ENCODE results near the gene DOHH. TPM values are rescaled to one million over a fixed set of nuclear protein-coding genes. Genes with fewer than 3 reads are reported as not detected.

The DOHH gene
- total RNA-seq, 1 donor from 2014 or later, result 14.5 TPM

GRCh38 chr19:3535981-3536380 lies 35.5 kb upstream of the DOHH start:
- Histone ChIP-seq H3K9me3 (ENCODE audit: insufficient read depth, low read depth, low read length) (no peaks in the 10 kb centered on the region), H3K9ac (ENCODE audit: low read length) (no peak overlapping the region), H2AFZ (ENCODE audit: low read depth, low read length) (no peak overlapping the region), H3K36me3 (ENCODE audit: insufficient read depth, low read length) (peaks cover 6% of the 10 kb centered on the region), H3K4me3 (ENCODE audit: insufficient read depth, low read depth, low read length) (no peak overlapping the region), H3K4me2 (ENCODE audit: low read length) (no peak overlapping the region), H4K20me1 (ENCODE audit: insufficient read depth, low read length) (peaks cover 50% of the 10 kb centered on the region), H3K27me3 (ENCODE audit: insufficient read depth, low read length) (no peaks in the 10 kb centered on the region), H3K4me1 (ENCODE audit: insufficient read depth, low read length) (no peaks in the 10 kb centered on the region), H3K79me2 (ENCODE audit: insufficient read depth, low read length) (peaks cover 5% of the 10 kb centered on the region), H3K27ac (ENCODE audit: low read depth, low read length) (no peak overlapping the region)
- Mint-ChIP-seq H3K4me1 (ENCODE audit: low read depth, unreplicated experiment) (no peaks in the 10 kb centered on the region), H3K27me3 (ENCODE audit: low read depth, unreplicated experiment) (no peaks in the 10 kb centered on the region), H3K4me3 (ENCODE audit: unreplicated experiment) (no peak overlapping the region), H3K36me3 (ENCODE audit: low read depth, unreplicated experiment) (peaks cover 18% of the 10 kb centered on the region), H3K9me3 (ENCODE audit: unreplicated experiment) (no peaks in the 10 kb centered on the region), H3K27ac (ENCODE audit: unreplicated experiment) (peak overlapping the region; percentile 78)
- no peak for FAIRE-seq
- TF ChIP-seq, protein P1, sequence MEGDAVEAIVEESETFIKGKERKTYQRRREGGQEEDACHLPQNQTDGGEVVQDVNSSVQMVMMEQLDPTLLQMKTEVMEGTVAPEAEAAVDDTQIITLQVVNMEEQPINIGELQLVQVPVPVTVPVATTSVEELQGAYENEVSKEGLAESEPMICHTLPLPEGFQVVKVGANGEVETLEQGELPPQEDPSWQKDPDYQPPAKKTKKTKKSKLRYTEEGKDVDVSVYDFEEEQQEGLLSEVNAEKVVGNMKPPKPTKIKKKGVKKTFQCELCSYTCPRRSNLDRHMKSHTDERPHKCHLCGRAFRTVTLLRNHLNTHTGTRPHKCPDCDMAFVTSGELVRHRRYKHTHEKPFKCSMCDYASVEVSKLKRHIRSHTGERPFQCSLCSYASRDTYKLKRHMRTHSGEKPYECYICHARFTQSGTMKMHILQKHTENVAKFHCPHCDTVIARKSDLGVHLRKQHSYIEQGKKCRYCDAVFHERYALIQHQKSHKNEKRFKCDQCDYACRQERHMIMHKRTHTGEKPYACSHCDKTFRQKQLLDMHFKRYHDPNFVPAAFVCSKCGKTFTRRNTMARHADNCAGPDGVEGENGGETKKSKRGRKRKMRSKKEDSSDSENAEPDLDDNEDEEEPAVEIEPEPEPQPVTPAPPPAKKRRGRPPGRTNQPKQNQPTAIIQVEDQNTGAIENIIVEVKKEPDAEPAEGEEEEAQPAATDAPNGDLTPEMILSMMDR (IDR thresholded peaks at IDR 0.05; ENCODE audit: insufficient read depth, low read depth, low read length), result no peak
- TF ChIP-seq EZH2 (IDR thresholded peaks at IDR 0.05; ENCODE audit: insufficient read depth, low read length), result no peak
- DNase-seq (ENCODE audit: low read depth), result no peak

DNA sequence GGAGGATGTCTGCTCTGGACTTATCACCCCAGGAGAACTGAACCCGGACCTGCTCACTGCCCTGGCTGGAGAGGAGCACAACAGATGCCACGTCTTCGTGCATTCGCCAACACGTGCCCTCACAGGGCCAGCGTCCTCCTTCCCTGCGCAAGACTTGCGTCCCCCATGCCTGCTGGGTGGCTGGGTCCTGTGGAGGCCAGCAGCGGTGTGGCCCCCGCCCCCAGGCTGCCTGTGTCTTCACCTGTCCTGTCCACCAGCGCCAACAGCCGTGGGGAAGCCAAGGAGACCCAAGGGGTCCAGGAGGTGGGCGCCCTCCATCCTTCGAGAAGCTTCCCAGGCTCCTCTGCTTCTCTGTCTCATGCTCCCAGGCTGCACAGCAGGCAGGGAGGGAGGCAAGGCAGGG lies 35.1 kb upstream of the DOHH start:
- Histone ChIP-seq H3K9ac (ENCODE audit: low read length) (no peak overlapping the region), H3K27me3 (ENCODE audit: insufficient read depth, low read length) (no peaks in the 10 kb centered on the region), H3K36me3 (ENCODE audit: insufficient read depth, low read length) (peaks cover 6% of the 10 kb centered on the region), H3K4me3 (ENCODE audit: insufficient read depth, low read depth, low read length) (no peak overlapping the region), H4K20me1 (ENCODE audit: insufficient read depth, low read length) (peaks cover 54% of the 10 kb centered on the region), H2AFZ (ENCODE audit: low read depth, low read length) (no peak overlapping the region), H3K4me1 (ENCODE audit: insufficient read depth, low read length) (no peaks in the 10 kb centered on the region), H3K79me2 (ENCODE audit: insufficient read depth, low read length) (peaks cover 5% of the 10 kb centered on the region), H3K9me3 (ENCODE audit: insufficient read depth, low read depth, low read length) (no peaks in the 10 kb centered on the region), H3K27ac (ENCODE audit: low read depth, low read length) (no peak overlapping the region), H3K4me2 (ENCODE audit: low read length) (no peak overlapping the region)
- no peak for TF ChIP-seq EZH2 (IDR thresholded peaks at IDR 0.05; ENCODE audit: insufficient read depth, low read length)
- TF ChIP-seq, protein P1 (IDR thresholded peaks at IDR 0.05; ENCODE audit: insufficient read depth, low read depth, low read length), result no peak
- Mint-ChIP-seq H3K4me1 (ENCODE audit: low read depth, unreplicated experiment) (no peaks in the 10 kb centered on the region), H3K27ac (ENCODE audit: unreplicated experiment) (peak overlapping the region; percentile 47), H3K4me3 (ENCODE audit: unreplicated experiment) (no peak overlapping the region), H3K36me3 (ENCODE audit: low read depth, unreplicated experiment) (peaks cover 18% of the 10 kb centered on the region), H3K27me3 (ENCODE audit: low read depth, unreplicated experiment) (no peaks in the 10 kb centered on the region), H3K9me3 (ENCODE audit: unreplicated experiment) (no peaks in the 10 kb centered on the region)
- DNase-seq (ENCODE audit: low read depth) (no peak), FAIRE-seq (no peak)

DNA sequence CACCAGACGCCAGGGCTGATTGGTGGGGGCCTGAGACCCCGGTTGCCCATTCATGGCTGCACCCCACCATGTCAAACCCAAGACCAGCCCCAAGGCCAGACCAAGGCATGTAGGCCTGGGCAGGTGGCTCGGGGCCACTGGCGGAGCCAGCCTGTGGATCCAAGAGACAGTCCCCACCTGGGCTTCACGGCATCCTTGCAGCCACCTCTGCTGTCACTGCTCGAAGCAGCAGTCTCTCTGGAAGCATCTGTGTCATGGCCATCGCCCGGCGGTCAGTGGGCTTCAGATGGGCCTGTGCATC lies 34.7 kb upstream of the DOHH start:
- peaks cover 6% of the 10 kb centered on the region for H3K36me3 ChIP-seq (ENCODE audit: insufficient read depth, low read length)
- TF ChIP-seq, protein P1 (IDR thresholded peaks at IDR 0.05; ENCODE audit: insufficient read depth, low read depth, low read length), result no peak
- no peak for TF ChIP-seq EZH2 (IDR thresholded peaks at IDR 0.05; ENCODE audit: insufficient read depth, low read length)
- H3K4me3 ChIP-seq (ENCODE audit: insufficient read depth, low read depth, low read length), result no peak overlapping the region
- peaks cover 58% of the 10 kb centered on the region for H4K20me1 ChIP-seq (ENCODE audit: insufficient read depth, low read length)
- FAIRE-seq (no peak), DNase-seq (ENCODE audit: low read depth) (no peak)
- no peak overlapping the region for H3K27ac ChIP-seq (ENCODE audit: low read depth, low read length)
- no peak overlapping the region for H3K9ac ChIP-seq (ENCODE audit: low read length)
- no peaks in the 10 kb centered on the region for H3K4me1 ChIP-seq (ENCODE audit: insufficient read depth, low read length)
- Mint-ChIP-seq H3K36me3 (ENCODE audit: low read depth, unreplicated experiment) (peaks cover 18% of the 10 kb centered on the region), H3K27me3 (ENCODE audit: low read depth, unreplicated experiment) (no peaks in the 10 kb centered on the region), H3K27ac (ENCODE audit: unreplicated experiment) (peak overlapping the region; percentile 77), H3K9me3 (ENCODE audit: unreplicated experiment) (no peaks in the 10 kb centered on the region), H3K4me3 (ENCODE audit: unreplicated experiment) (no peak overlapping the region), H3K4me1 (ENCODE audit: low read depth, unreplicated experiment) (no peaks in the 10 kb centered on the region)
- no peak overlapping the region for H3K4me2 ChIP-seq (ENCODE audit: low read length)
- H2AFZ ChIP-seq (ENCODE audit: low read depth, low read length), result no peak overlapping the region
- peaks cover 5% of the 10 kb centered on the region for H3K79me2 ChIP-seq (ENCODE audit: insufficient read depth, low read length)
- no peaks in the 10 kb centered on the region for H3K9me3 ChIP-seq (ENCODE audit: insufficient read depth, low read depth, low read length)
- no peaks in the 10 kb centered on the region for H3K27me3 ChIP-seq (ENCODE audit: insufficient read depth, low read length)
